BJ (cell line): ENCODE results near the gene ABCC3. TPM values are rescaled to one million over a fixed set of nuclear protein-coding genes. Genes with fewer than 3 reads are reported as not detected.

ENCODE experiments used
- CTCF ChIA-PET: fragments of 350-600 bp; formaldehyde crosslinking; extraction: SDS; loops from one replicate; lab custom pipeline; 2021; ENCODE audit warnings: antibody characterized with exemption, inconsistent platforms; lab: Yijun Ruan, JAX
- POLR2A ChIA-PET: fragments of 300-600 bp; sonication (Branson Sonifier 250); formaldehyde crosslinking; extraction: SDS; loops from one replicate; lab custom pipeline; 2021; ENCODE audit warnings: antibody characterized with exemption; lab: Charles Lee
- DNase-seq: peaks from one replicate; pipeline ENCODE4 v3.0.0-alpha.2; 2011; ENCODE audit warnings: low read depth
- H3K27me3 ChIP-seq: 2 replicates; pipeline ENCODE4 v1.6.0; 2011; ENCODE audit warnings: low read length; ENCODE audit not compliant: control insufficient read depth, insufficient read depth
- H3K36me3 ChIP-seq: 2 replicates; pipeline ENCODE4 v1.5.1; 2011; ENCODE audit warnings: low read length; ENCODE audit not compliant: control insufficient read depth, insufficient read depth
- H3K4me3 ChIP-seq: 2 replicates; pipeline ENCODE4 v1.5.1; 2011; ENCODE audit warnings: low read depth, mild to moderate bottlenecking, control low read depth, low read length
- polyA plus RNA-seq: library from polyadenylated mRNA; depleted of rRNA; stranded (reverse); fragments of >200 nt; gene quantifications from 2 replicates; pipeline ENCODE4 v1.2.3, GENCODE V29; 2011
- TF ChIP-seq, protein P1 (sequence below): IDR thresholded peaks from 2 replicates; pipeline ENCODE4 v1.5.1; 2011; ENCODE audit warnings: low read depth, mild to moderate bottlenecking, control low read depth, inconsistent platforms, low read length, moderate library complexity; ENCODE audit not compliant: insufficient read depth

The ABCC3 gene
- polyA plus RNA-seq, 1 experiment, result 56.4 TPM

DNA sequence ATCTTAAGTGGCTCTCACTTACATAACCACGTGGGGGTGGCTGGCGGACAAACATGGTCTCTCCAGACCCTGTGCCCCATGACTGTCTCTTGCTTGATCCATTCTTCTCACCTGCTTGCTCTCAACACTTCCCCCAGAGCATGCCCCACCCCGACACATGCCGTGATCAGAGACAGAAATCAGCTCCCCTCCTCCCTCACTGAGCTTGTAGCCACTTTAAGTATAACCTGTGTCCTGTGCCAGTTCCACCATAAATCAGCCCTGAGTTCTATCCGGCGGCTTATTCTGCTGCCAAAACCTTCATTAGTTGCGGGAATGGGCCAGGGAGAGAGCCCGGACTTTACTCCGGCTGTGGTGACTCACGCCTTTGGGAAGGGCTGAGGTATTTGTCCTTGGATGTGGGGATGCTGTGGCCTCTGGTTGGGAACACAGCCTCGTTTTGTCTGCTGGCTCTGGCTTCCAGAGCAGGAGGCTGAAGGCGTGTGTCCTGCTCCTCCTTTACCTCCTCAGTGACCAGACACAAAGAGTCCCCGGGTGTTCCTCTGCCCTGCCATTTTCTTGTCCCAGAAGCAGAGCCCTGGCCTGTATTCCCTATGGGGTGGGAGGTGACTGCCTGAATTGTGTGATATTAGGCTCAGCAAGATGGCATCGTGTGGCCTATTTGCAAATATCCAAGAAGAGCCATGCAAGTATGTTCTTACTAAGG lies 52.0 kb downstream of the ABCC3 start:
- ChIA-PET POLR2A (no interaction called here), CTCF (interaction anchor here (0.6 to 5.3 kb wide), 3 partner anchors 9 to 57 kb away, joined by 3 to 28 read pairs (median 9); no protein-coding TSS in a partner anchor)
- Histone ChIP-seq H3K36me3 (peaks cover 4% of the 10 kb centered on the region), H3K4me3 (no peak overlapping the region), H3K27me3 (no peaks in the 10 kb centered on the region)
- no peak for DNase-seq
- TF ChIP-seq, protein P1, sequence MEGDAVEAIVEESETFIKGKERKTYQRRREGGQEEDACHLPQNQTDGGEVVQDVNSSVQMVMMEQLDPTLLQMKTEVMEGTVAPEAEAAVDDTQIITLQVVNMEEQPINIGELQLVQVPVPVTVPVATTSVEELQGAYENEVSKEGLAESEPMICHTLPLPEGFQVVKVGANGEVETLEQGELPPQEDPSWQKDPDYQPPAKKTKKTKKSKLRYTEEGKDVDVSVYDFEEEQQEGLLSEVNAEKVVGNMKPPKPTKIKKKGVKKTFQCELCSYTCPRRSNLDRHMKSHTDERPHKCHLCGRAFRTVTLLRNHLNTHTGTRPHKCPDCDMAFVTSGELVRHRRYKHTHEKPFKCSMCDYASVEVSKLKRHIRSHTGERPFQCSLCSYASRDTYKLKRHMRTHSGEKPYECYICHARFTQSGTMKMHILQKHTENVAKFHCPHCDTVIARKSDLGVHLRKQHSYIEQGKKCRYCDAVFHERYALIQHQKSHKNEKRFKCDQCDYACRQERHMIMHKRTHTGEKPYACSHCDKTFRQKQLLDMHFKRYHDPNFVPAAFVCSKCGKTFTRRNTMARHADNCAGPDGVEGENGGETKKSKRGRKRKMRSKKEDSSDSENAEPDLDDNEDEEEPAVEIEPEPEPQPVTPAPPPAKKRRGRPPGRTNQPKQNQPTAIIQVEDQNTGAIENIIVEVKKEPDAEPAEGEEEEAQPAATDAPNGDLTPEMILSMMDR, result no peak

DNA sequence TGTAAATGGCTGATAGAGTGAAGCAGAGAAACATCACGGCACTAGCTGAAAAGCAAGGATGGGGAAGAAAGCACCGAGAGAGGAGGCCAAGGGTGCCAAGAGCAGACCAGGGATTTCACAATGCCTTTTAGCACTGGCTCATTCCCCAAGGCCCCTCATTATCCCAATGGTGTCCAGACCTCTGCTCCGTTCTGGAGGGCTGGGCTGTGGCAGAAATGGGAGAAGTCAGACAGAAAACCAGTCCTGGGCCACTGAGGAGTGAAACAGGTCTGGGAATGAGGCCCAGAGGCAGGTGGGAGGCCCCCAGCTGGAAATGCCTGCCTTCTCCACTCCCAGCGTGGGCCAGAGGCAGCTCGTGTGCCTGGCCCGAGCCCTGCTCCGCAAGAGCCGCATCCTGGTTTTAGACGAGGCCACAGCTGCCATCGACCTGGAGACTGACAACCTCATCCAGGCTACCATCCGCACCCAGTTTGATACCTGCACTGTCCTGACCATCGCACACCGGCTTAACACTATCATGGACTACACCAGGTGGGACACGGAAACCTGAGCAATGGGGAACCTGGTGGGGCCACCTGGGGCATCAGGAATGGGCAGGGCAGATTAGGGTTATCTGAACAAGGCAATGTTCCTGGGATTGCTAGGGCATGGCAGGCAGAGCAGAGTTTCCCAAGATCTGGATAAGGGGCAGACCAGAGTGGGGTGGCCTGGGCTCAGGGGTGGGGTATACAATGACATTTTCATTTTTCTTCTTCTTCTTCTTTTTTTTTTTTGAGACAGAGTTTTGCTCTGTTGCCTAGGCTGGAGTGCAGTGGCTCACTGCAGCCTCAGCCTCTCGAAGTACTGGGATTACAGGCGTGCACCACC lies 52.8 kb downstream of the ABCC3 start:
- TF ChIP-seq, protein P1, result no peak
- Histone ChIP-seq H3K27me3 (no peaks in the 10 kb centered on the region), H3K36me3 (peaks cover 4% of the 10 kb centered on the region), H3K4me3 (no peak overlapping the region)
- CTCF ChIA-PET, result interaction anchor here (1.4 to 5.3 kb wide), 2 partner anchors 8 to 56 kb away, joined by 8 to 28 read pairs; no protein-coding TSS in a partner anchor
- no peak for DNase-seq
- POLR2A ChIA-PET, result no interaction called here

- TF ChIP-seq, protein P1, result no peak
- no peak overlapping the region for H3K4me3 ChIP-seq
- no peak for DNase-seq
- ChIA-PET CTCF (interaction anchor here (0.6 to 5.3 kb wide), 3 partner anchors 7 to 59 kb away, joined by 3 to 28 read pairs (median 8); no protein-coding TSS in a partner anchor), POLR2A (no interaction called here)
- no peaks in the 10 kb centered on the region for H3K27me3 ChIP-seq
- H3K36me3 ChIP-seq, result peaks cover 6% of the 10 kb centered on the region
These were observed 53.6 kb downstream of the ABCC3 start for GRCh38 chr17:50688245-50688644.

DNA sequence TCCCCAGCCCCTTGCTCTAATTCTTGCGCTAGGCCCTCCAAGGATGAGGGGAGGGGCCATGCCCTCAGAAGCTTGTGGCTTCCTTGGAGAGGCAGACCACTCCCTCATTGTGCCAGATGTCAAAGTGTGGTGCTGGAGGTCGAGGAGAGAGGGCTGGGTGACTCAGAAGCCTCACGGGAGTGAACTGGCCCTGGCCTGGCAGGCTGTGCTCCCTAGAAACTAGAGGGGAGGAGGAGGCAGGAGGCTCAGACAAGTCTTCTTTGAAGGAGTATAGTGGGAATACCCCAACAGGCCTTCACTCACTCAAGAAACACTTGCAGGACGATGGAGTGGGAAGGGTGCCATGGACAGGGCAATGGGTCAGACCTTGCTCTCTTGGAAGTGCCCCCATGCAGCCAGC lies 54.6 kb downstream of the ABCC3 start:
- CTCF ChIA-PET, result interaction anchor here (1.6 kb wide), 1 partner anchor 125 kb away, joined by 3 read pairs; no protein-coding TSS in a partner anchor
- no peak for DNase-seq
- POLR2A ChIA-PET, result no interaction called here

More for the DNA sequence above, 54.6 kb downstream of the ABCC3 start:
- TF ChIP-seq, protein P1, result no peak
- Histone ChIP-seq H3K36me3 (peaks cover 3% of the 10 kb centered on the region), H3K4me3 (no peak overlapping the region), H3K27me3 (no peaks in the 10 kb centered on the region)
